ENCODE data around the gene KSR1. TPM values are rescaled to one million over a fixed set of nuclear protein-coding genes. Genes with fewer than 3 reads are reported as not detected.
A peak's percentile ranks its signal among the peaks of the same experiment; 100 is the strongest.
"Not testable (repeated sequence)": the region's sequence is repeated elsewhere in the genome, so short reads cannot be mapped to it uniquely, and the experiment has no call there.

KSR1 gene
- total RNA-seq, 1 experiment from 2014 or later = 21.7 TPM

- no peaks in the 10 kb centered on the region for H3K27me3 ChIP-seq (ENCODE audit: control insufficient read depth, insufficient read depth, low read length)
- H3K27ac ChIP-seq (ENCODE audit: low read length) = no peak overlapping the region
- H3K4me1 ChIP-seq (ENCODE audit: control insufficient read depth, insufficient read depth, low read length) = no peaks in the 10 kb centered on the region
- no peaks in the 10 kb centered on the region for H3K36me3 ChIP-seq (ENCODE audit: control insufficient read depth, insufficient read depth, low read length)
- no peak overlapping the region for H3K4me3 ChIP-seq (ENCODE audit: low read depth in 2 of 2, low read length in 2 of 2)
- POLR2A ChIA-PET = no interaction called here
- no TSS peak for BruUV-seq (replicated peaks)
- ATAC-seq (peak; percentile 92), DNase-seq (ENCODE audit: low read depth, low spot score) (peak; percentile 38)
- intact Hi-C loops (cut with micrococcal nuclease; ENCODE audit: unreplicated experiment) (loop anchor here (1.0 to 10.0 kb wide), 3 partner anchors 52 to 230 kb away; no protein-coding TSS in a partner anchor), in situ Hi-C loops (cut with HindIII; ENCODE audit: low pct_unique_long_range_greater_than_20kb, low sequenced_read_pairs) (no loop called here)
- CTCF ChIA-PET = interaction anchor here (0.5 to 5.1 kb wide), 13 partner anchors 10 to 230 kb away, joined by 3 to 42 read pairs (median 4); no protein-coding TSS in a partner anchor
- TF ChIP-seq REST (IDR thresholded peaks at IDR 0.05; ENCODE audit: insufficient read depth in 1 of 2, low read depth in 2 of 2, low read length in 1 of 2) (no peak), TCF7L2 (IDR thresholded peaks at IDR 0.05; ENCODE audit: low read depth, low read length) (no peak), POLR2AphosphoS5 (IDR thresholded peaks at IDR 0.05; ENCODE audit: low read depth, low read length) (no peak), SIN3A (IDR thresholded peaks at IDR 0.05; ENCODE audit: borderline replicate concordance, insufficient read depth, low read depth, low read length) (no peak), CTCF (IDR thresholded peaks at IDR 0.05) (peak; percentile 98)
- no peaks in the 10 kb centered on the region for H3K9me3 ChIP-seq (ENCODE audit: control insufficient read depth, insufficient read depth, low read depth, low read length)
Measured at GRCh38 chr17:27654654-27655524, 198.6 kb downstream of the KSR1 start.

- H3K27me3 ChIP-seq (ENCODE audit: control insufficient read depth, insufficient read depth, low read length); POLR2A ChIA-PET; ATAC-seq; H3K36me3 ChIP-seq (ENCODE audit: control insufficient read depth, insufficient read depth, low read length); H3K4me3 ChIP-seq (ENCODE audit: low read depth in 2 of 2, low read length in 2 of 2); H3K9me3 ChIP-seq (ENCODE audit: control insufficient read depth, insufficient read depth, low read depth, low read length); BruUV-seq (replicated peaks); in situ Hi-C loops (cut with HindIII; ENCODE audit: low pct_unique_long_range_greater_than_20kb, low sequenced_read_pairs); DNase-seq (ENCODE audit: low read depth, low spot score); H3K4me1 ChIP-seq (ENCODE audit: control insufficient read depth, insufficient read depth, low read length); H3K27ac ChIP-seq (ENCODE audit: low read length): not testable (repeated sequence)
- intact Hi-C loops (cut with micrococcal nuclease; ENCODE audit: unreplicated experiment) = loop anchor here (2.0 to 10.0 kb wide), 2 partner anchors 53 to 229 kb away; no protein-coding TSS in a partner anchor
- CTCF ChIA-PET = interaction anchor here (1.0 to 5.1 kb wide), 6 partner anchors 9 to 229 kb away, joined by 3 to 42 read pairs (median 4); no protein-coding TSS in a partner anchor
Measured at GRCh38 chr17:27655525-27656111, 199.4 kb downstream of the KSR1 start.

- POLR2A ChIA-PET; in situ Hi-C loops (cut with HindIII; ENCODE audit: low pct_unique_long_range_greater_than_20kb, low sequenced_read_pairs); H3K27ac ChIP-seq (ENCODE audit: low read length); H3K36me3 ChIP-seq (ENCODE audit: control insufficient read depth, insufficient read depth, low read length); H3K9me3 ChIP-seq (ENCODE audit: control insufficient read depth, insufficient read depth, low read depth, low read length); DNase-seq (ENCODE audit: low read depth, low spot score); BruUV-seq (replicated peaks); H3K4me1 ChIP-seq (ENCODE audit: control insufficient read depth, insufficient read depth, low read length); H3K27me3 ChIP-seq (ENCODE audit: control insufficient read depth, insufficient read depth, low read length); H3K4me3 ChIP-seq (ENCODE audit: low read depth in 2 of 2, low read length in 2 of 2); ATAC-seq: not testable (repeated sequence)
- intact Hi-C loops (cut with micrococcal nuclease; ENCODE audit: unreplicated experiment) = loop anchor here (10.0 kb wide), 1 partner anchor 228 kb away; no protein-coding TSS in a partner anchor
- CTCF ChIA-PET = interaction anchor here (5.1 kb wide), 1 partner anchor 100 kb away, joined by 42 read pairs; no protein-coding TSS in a partner anchor
Measured at GRCh38 chr17:27656620-27657019, 200.4 kb downstream of the KSR1 start.

Measured in Panc1 (cell line).